ENCODE data around the gene CDH23. TPM values are rescaled to one million over a fixed set of nuclear protein-coding genes. Genes with fewer than 3 reads are reported as not detected.

Gene CDH23
- total and polyA plus RNA-seq, 9 of the 15 experiments (the other 6 are each of a cell fraction or from before 2014, with no cell fraction given), result 0.18 to 1.2 (median 0.47) TPM

GRCh38 chr10:71646037-71646436 lies 249.3 kb downstream of the CDH23 start (continued):
- TF ChIP-seq YY1 (IDR thresholded peaks at IDR 0.05; ENCODE audit: borderline replicate concordance in 1 of 3, control insufficient read depth in 1 of 3, extremely low read depth in 1 of 3, insufficient read depth in 3 of 3, insufficient read length in 1 of 3, insufficient replicate concordance in 2 of 3, low read depth in 1 of 3, low read length in 2 of 3), result no peak
- no peak for TF ChIP-seq HMGN3 (IDR thresholded peaks at IDR 0.05; ENCODE audit: borderline replicate concordance, extremely low read depth, insufficient read length, low read depth, low read length)

GRCh38 chr10:71646592-71647292 lies 250.0 kb downstream of the CDH23 start:
- ChIA-PET CTCF (ENCODE audit: low intra/inter-chr PET ratio) (no interaction called here), POLR2A (interaction anchor here (0.5 to 0.6 kb wide), 3 partner anchors 12 to 312 kb away, joined by 3 to 4 read pairs (median 3); no protein-coding TSS in a partner anchor)
- peak overlapping the region in 1 of 2 experiments; percentile 79; a peak in 2 of 4 replicates for H3K9ac ChIP-seq (ENCODE audit: insufficient read depth in 1 of 2, low read depth in 2 of 2, low read length in 2 of 2)
- DNase-seq (ENCODE audit: extremely low read depth in 1 of 4, low spot score in 3 of 4) (no peak), ATAC-seq (no peak), FAIRE-seq (no peak)
- in situ Hi-C loops (cut with MboI) (no loop called here), intact Hi-C loops (cut with micrococcal nuclease) (loop anchor here (5.0 kb wide), 1 partner anchor 34 kb away; no protein-coding TSS in a partner anchor)
- H3K36me3 ChIP-seq (ENCODE audit: control insufficient read depth, insufficient read depth, low read length), result no peaks in the 10 kb centered on the region
- H3K27me3 ChIP-seq (ENCODE audit: control insufficient read depth in 2 of 2, insufficient read depth in 2 of 2, low read length in 2 of 2), result no peaks in the 10 kb centered on the region
- H3K9me3 ChIP-seq (replicated peaks; ENCODE audit: control insufficient read depth, insufficient read depth, low read depth, low read length), result no peaks in the 10 kb centered on the region
- no peaks in the 10 kb centered on the region for H4K20me1 ChIP-seq (replicated peaks; ENCODE audit: control insufficient read depth, insufficient read depth, low read length)
- peak overlapping the region; percentile 37 for H2AFZ ChIP-seq (ENCODE audit: low read depth, low read length)
- BruUV-seq (replicated peaks), result no TSS peak
- no peak overlapping the region for H3K27ac ChIP-seq (ENCODE audit: extremely low read depth, low read depth, low read length)
- no peak overlapping the region for H3K4me2 ChIP-seq (ENCODE audit: insufficient read depth, low read length)
- H3K4me1 ChIP-seq (replicated peaks in 1 of 2; ENCODE audit: control insufficient read depth in 2 of 2, insufficient read depth in 2 of 2, low read length in 2 of 2), result peaks cover 39 to 64% of the 10 kb centered on the region in 2 experiments
- 79% methylated on average over 13 of the region's 13 CpGs for WGBS (ENCODE audit: insufficient coverage, low coverage, missing lambda C conversion rate)
- no peaks in the 10 kb centered on the region for H3K9me1 ChIP-seq (ENCODE audit: control insufficient read depth, insufficient read depth, low read length)
- no peak overlapping the region for H3K4me3 ChIP-seq
- no peaks in the 10 kb centered on the region for H3K79me2 ChIP-seq (ENCODE audit: control insufficient read depth, insufficient read depth, low read length)
- TF ChIP-seq FOXJ3 (CRISPR knock-in tag; IDR thresholded peaks at IDR 0.05), result no peak
- TF ChIP-seq PKNOX1 (IDR thresholded peaks at IDR 0.05), result peak; percentile 71
- TF ChIP-seq ZBTB40 (IDR thresholded peaks at IDR 0.05), result peak; percentile 60
- TF ChIP-seq ZBTB40 (CRISPR knock-in tag; IDR thresholded peaks at IDR 0.05), result no peak
- peak; percentile 32 for TF ChIP-seq MEIS2 (IDR thresholded peaks at IDR 0.05; ENCODE audit: partially characterized antibody)
- 0 out of 2 replicates have a peak, but pooled peaks have one; percentile 30 for TF ChIP-seq SREBF2 (CRISPR knock-in tag; IDR thresholded peaks at IDR 0.05)
